GM12878 (cell line): ENCODE results near the gene MEX3B.

Experiments
- FOS ChIP-seq: IDR thresholded peaks from 3 replicates; pipeline ENCODE4 v1.6.1; 2011; ENCODE audit warnings: borderline replicate concordance; ENCODE audit not compliant: insufficient read length; ENCODE audit errors: extremely low read depth
- MYC ChIP-seq: IDR thresholded peaks from 2 replicates; pipeline ENCODE4 v1.6.1; 2011; ENCODE audit warnings: mild to moderate bottlenecking, low read length, moderate library complexity, inconsistent platforms; ENCODE audit not compliant: insufficient read depth, insufficient replicate concordance, insufficient read length, severe bottlenecking
- POLR2A ChIP-seq: IDR thresholded peaks from 2 replicates; pipeline ENCODE4 v1.6.1; 2011; ENCODE audit warnings: low read depth, mild to moderate bottlenecking, low read length

- no peak for TF ChIP-seq MYC
- no peak for TF ChIP-seq POLR2A
- no peak for TF ChIP-seq FOS
These were observed 9.4 kb downstream of the MEX3B start for GRCh38 chr15:82036461-82036860.
